CD8-positive, alpha-beta memory T cell (primary cell): ENCODE data around the gene ATP6V0C. TPM values are rescaled to one million over a fixed set of nuclear protein-coding genes. Genes with fewer than 3 reads are reported as not detected.
"Not testable (repeated sequence)": the region's sequence is repeated elsewhere in the genome, so short reads cannot be mapped to it uniquely, and the experiment has no call there.

Experiments
- CTCF ChIA-PET: fragments of 350-600 bp; sonication (Branson Sonifier 250); formaldehyde crosslinking; loops from one replicate; lab custom pipeline; 2021; ENCODE audit warnings: antibody characterized with exemption; lab: Charles Lee
- POLR2A ChIA-PET: fragments of 350-600 bp; sonication (Branson Sonifier 250); formaldehyde crosslinking; loops from one replicate; lab custom pipeline; 2021; ENCODE audit warnings: antibody characterized with exemption; lab: Charles Lee
- DNase-seq, 5 donors: peaks; one replicate each; pipeline versions ENCODE4 v3.0.0 to v3.0.0-alpha.2; 2020 to 2022; ENCODE audit warnings: mixed read lengths in 1 of 5
- H3K27ac ChIP-seq: one replicate; pipeline ENCODE4 v1.7.0; 2013; ENCODE audit warnings: low read depth, mild to moderate bottlenecking, low read length, moderate library complexity
- H3K27me3 ChIP-seq: 2 replicates; pipeline ENCODE4 v1.7.0; 2013; ENCODE audit warnings: low read length, mild to moderate bottlenecking; ENCODE audit not compliant: insufficient read depth, poor library complexity, severe bottlenecking
- H3K36me3 ChIP-seq: 2 replicates; pipeline ENCODE4 v1.7.0; 2013; ENCODE audit warnings: mild to moderate bottlenecking, low read length, moderate library complexity; ENCODE audit not compliant: insufficient read depth
- H3K4me1 ChIP-seq: 2 replicates; pipeline ENCODE4 v1.7.0; 2013; ENCODE audit warnings: mild to moderate bottlenecking, low read length, moderate library complexity; ENCODE audit not compliant: insufficient read depth
- H3K4me3 ChIP-seq: 2 replicates; pipeline ENCODE4 v1.7.0; 2013; ENCODE audit warnings: mild to moderate bottlenecking, low read length
- H3K9me3 ChIP-seq: 2 replicates; pipeline ENCODE4 v1.7.0; 2013; ENCODE audit warnings: mild to moderate bottlenecking, low read length
- H3K27ac Mint-ChIP-seq, 8 donors: one replicate each; pipeline ENCODE4 v1.8.0; 2020 to 2021; ENCODE audit warnings: mixed read lengths in 8 of 8, mild to moderate bottlenecking in 6 of 8, inconsistent platforms in 3 of 8, moderate library complexity in 3 of 8
- H3K27me3 Mint-ChIP-seq, 2 donors: one replicate each; pipeline ENCODE4 v1.8.0; 2020 to 2021; ENCODE audit warnings: mixed read lengths in 2 of 2, mild to moderate bottlenecking in 1 of 2, moderate library complexity in 1 of 2
- H3K36me3 Mint-ChIP-seq, 3 donors: one replicate each; pipeline ENCODE4 v1.8.0; 2020 to 2021; ENCODE audit warnings: mixed read lengths in 3 of 3, inconsistent platforms in 1 of 3, mild to moderate bottlenecking in 1 of 3
- H3K4me1 Mint-ChIP-seq, 3 donors: one replicate each; pipeline ENCODE4 v1.8.0; 2020 to 2021; ENCODE audit warnings: mixed read lengths in 3 of 3, inconsistent platforms in 1 of 3, mild to moderate bottlenecking in 1 of 3
- H3K4me3 Mint-ChIP-seq, 7 donors: one replicate each; pipeline ENCODE4 v1.8.0; 2020 to 2021; ENCODE audit warnings: mixed read lengths in 7 of 7, mild to moderate bottlenecking in 6 of 7, moderate library complexity in 4 of 7, inconsistent platforms in 2 of 7
- H3K9me3 Mint-ChIP-seq, 5 donors: one replicate each; pipeline ENCODE4 v1.8.0; 2020 to 2022; ENCODE audit warnings: mixed read lengths in 5 of 5, mild to moderate bottlenecking in 3 of 5, moderate library complexity in 2 of 5, inconsistent platforms in 1 of 5
- polyA plus RNA-seq: library from polyadenylated mRNA; unstranded; fragments of 300-500 nt; fragmentation: Illumina TruSeq; gene quantifications from one replicate; pipeline ENCODE4 v1.2.3, GENCODE V29; 2021
- total RNA-seq, 2 experiments: library from RNA; stranded (reverse); gene quantifications; one replicate each; pipeline ENCODE4 v1.2.3, GENCODE V29; 2021

ATP6V0C gene
- total and polyA plus RNA-seq, 3 experiments from 2014 or later: 101 to 157 (median 154) TPM

DNA sequence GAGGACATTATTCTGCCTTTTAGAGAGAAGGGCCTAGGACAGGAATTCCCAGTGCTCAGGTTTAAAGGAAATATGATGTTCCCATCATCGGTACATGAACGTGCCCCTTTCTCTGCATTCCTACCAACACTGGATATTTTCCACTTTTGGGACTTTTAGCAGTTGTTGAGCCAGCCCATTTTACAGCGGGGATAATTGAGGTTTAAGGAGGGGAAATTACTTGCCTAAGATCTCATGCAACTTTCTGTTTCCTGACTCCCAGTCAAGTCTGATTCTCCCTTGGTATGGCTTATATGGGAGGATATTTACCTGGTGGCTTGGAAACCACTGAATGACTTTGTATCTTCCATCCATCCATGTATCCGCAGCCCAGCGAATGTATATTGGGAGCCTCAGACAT, 20.6 kb downstream of the ATP6V0C start:
- peaks cover 0 to 17% (median 1%) of the 10 kb centered on the region in 3 donors for H3K36me3 Mint-ChIP-seq
- CTCF ChIA-PET, H3K27ac ChIP-seq: not testable (repeated sequence)

GRCh38 chr16:2535625-2536013, 21.9 kb downstream of the ATP6V0C start:
- DNase-seq: peak in 1 of 5 donors; percentile 15
- ChIA-PET CTCF (no interaction called here), POLR2A (no interaction called here)
- H3K9me3 Mint-ChIP-seq: peaks cover 0 to 7% (median 0%) of the 10 kb centered on the region in 5 donors
- H3K4me3 ChIP-seq: no peak overlapping the region
- peak overlapping the region in 3 of 8 donors; percentile 23 to 99 (median 43) for H3K27ac Mint-ChIP-seq
- peaks cover 36 to 49% (median 41%) of the 10 kb centered on the region in 3 donors for H3K4me1 Mint-ChIP-seq
- peaks cover 0 to 2% of the 10 kb centered on the region in 2 donors for H3K27me3 Mint-ChIP-seq
- H3K4me3 Mint-ChIP-seq: peak overlapping the region in 5 of 7 donors; percentile 37 to 95 (median 73)
- H3K4me1 ChIP-seq: peaks cover 27% of the 10 kb centered on the region
- no peaks in the 10 kb centered on the region for H3K9me3 ChIP-seq
- H3K36me3 ChIP-seq: no peaks in the 10 kb centered on the region
- H3K27ac ChIP-seq: no peak overlapping the region
- H3K36me3 Mint-ChIP-seq: peaks cover 0 to 13% (median 2%) of the 10 kb centered on the region in 3 donors
- no peaks in the 10 kb centered on the region for H3K27me3 ChIP-seq

More for the DNA sequence above, 20.6 kb downstream of the ATP6V0C start:
- not testable (repeated sequence) for H3K9me3 Mint-ChIP-seq, H3K27me3 Mint-ChIP-seq, H3K9me3 ChIP-seq, H3K27me3 ChIP-seq, H3K4me3 ChIP-seq, H3K36me3 ChIP-seq, DNase-seq
- Mint-ChIP-seq H3K4me3 (peak overlapping the region in 4 of 7 donors; percentile 54 to 87 (median 74)), H3K4me1 (peaks cover 24 to 41% (median 28%) of the 10 kb centered on the region in 3 donors), H3K27ac (peak overlapping the region in 6 of 8 donors; percentile 54 to 99 (median 82))
- peaks cover 20% of the 10 kb centered on the region for H3K4me1 ChIP-seq
- POLR2A ChIA-PET: interaction anchor here (0.7 to 1.4 kb wide), 2 partner anchors 14 to 20 kb away, joined by 3 to 4 read pairs; no protein-coding TSS in a partner anchor

GRCh38 chr16:2537451-2538379, 24.0 kb downstream of the ATP6V0C start, which contains the start of gene PDPK1:
TSS of gene PDPK1 (plus strand) at chr16:2538021. CDS start at chr16:2538113, 92 bp downstream.
- H3K4me3 Mint-ChIP-seq: peak within 1 kb of the TSS; percentile 85 to 95 (median 87)
- peak within 1 kb of the TSS; percentile 64 for H3K4me3 ChIP-seq
- H3K36me3 Mint-ChIP-seq: peaks cover 0 to 19% (median 2%) of the 10 kb centered on the region in 3 donors
- CTCF ChIA-PET: interaction anchor here (0.9 kb wide), 1 partner anchor 23 kb away, joined by 4 read pairs; no protein-coding TSS in a partner anchor
- peak; percentile 91 to 96 (median 95) for DNase-seq
- no peaks in the 10 kb centered on the region for H3K36me3 ChIP-seq
- peak within 1 kb of the TSS; percentile 57 to 99 (median 90) for H3K27ac Mint-ChIP-seq
- no peaks in the 10 kb centered on the region for H3K27me3 ChIP-seq
- POLR2A ChIA-PET: interaction anchor here (1.1 to 1.9 kb wide), 5 partner anchors 18 to 135 kb away, joined by 3 to 12 read pairs (median 5); partner anchors contain the start of genes AMDHD2 and ATP6V0C
- H3K4me1 Mint-ChIP-seq: peaks cover 39 to 49% (median 41%) of the 10 kb centered on the region in 3 donors
- H3K4me1 ChIP-seq: peaks cover 29% of the 10 kb centered on the region
- peaks cover 0 to 2% of the 10 kb centered on the region in 2 donors for H3K27me3 Mint-ChIP-seq
- no peaks in the 10 kb centered on the region for H3K9me3 ChIP-seq
- H3K9me3 Mint-ChIP-seq: peaks cover 0 to 2% (median 0%) of the 10 kb centered on the region in 5 donors
- peak within 1 kb of the TSS; percentile 61 for H3K27ac ChIP-seq

GRCh38 chr16:2539192-2539844, 25.6 kb downstream of the ATP6V0C start:
- peaks cover 29% of the 10 kb centered on the region for H3K4me1 ChIP-seq
- Mint-ChIP-seq H3K36me3 (peaks cover 0 to 22% (median 2%) of the 10 kb centered on the region in 3 donors), H3K4me3 (peak overlapping the region; percentile 74 to 91 (median 85)), H3K4me1 (peaks cover 38 to 45% (median 43%) of the 10 kb centered on the region in 3 donors), H3K27ac (peak overlapping the region in 6 of 8 donors; percentile 37 to 87 (median 62))
- H3K27me3 Mint-ChIP-seq, H3K36me3 ChIP-seq, H3K9me3 Mint-ChIP-seq, H3K9me3 ChIP-seq, DNase-seq, H3K27ac ChIP-seq, CTCF ChIA-PET, H3K27me3 ChIP-seq, H3K4me3 ChIP-seq: not testable (repeated sequence)
- POLR2A ChIA-PET: interaction anchor here (0.7 kb wide), 1 partner anchor 26 kb away, joined by 4 read pairs; the partner anchor contains the start of gene ATP6V0C

GRCh38 chr16:2539845-2540458, 26.2 kb downstream of the ATP6V0C start:
- H3K36me3 ChIP-seq, H3K27me3 Mint-ChIP-seq, H3K4me3 ChIP-seq, H3K9me3 ChIP-seq, H3K9me3 Mint-ChIP-seq, H3K27ac ChIP-seq, POLR2A ChIA-PET, H3K27me3 ChIP-seq: not testable (repeated sequence)
- Mint-ChIP-seq H3K4me1 (peaks cover 39 to 47% (median 44%) of the 10 kb centered on the region in 3 donors), H3K4me3 (peak overlapping the region; percentile 74 to 91 (median 85)), H3K36me3 (peaks cover 0 to 24% (median 2%) of the 10 kb centered on the region in 3 donors), H3K27ac (peak overlapping the region in 5 of 8 donors; percentile 19 to 87 (median 64))
- peaks cover 29% of the 10 kb centered on the region for H3K4me1 ChIP-seq
- peak in 2 of 5 donors; percentile 10 to 55 for DNase-seq
- CTCF ChIA-PET: interaction anchor here (0.9 kb wide), 1 partner anchor 20 kb away, joined by 3 read pairs; the partner anchor contains the start of gene AMDHD2

- H3K27me3 Mint-ChIP-seq, H3K9me3 Mint-ChIP-seq, H3K9me3 ChIP-seq, H3K27ac ChIP-seq, DNase-seq, H3K36me3 ChIP-seq, H3K4me3 ChIP-seq, POLR2A ChIA-PET, H3K27me3 ChIP-seq: not testable (repeated sequence)
- peaks cover 29% of the 10 kb centered on the region for H3K4me1 ChIP-seq
- H3K4me1 Mint-ChIP-seq: peaks cover 43 to 55% (median 44%) of the 10 kb centered on the region in 3 donors
- H3K4me3 Mint-ChIP-seq: peak overlapping the region; percentile 13 to 85 (median 34)
- peak overlapping the region in 7 of 8 donors; percentile 4 to 84 (median 67) for H3K27ac Mint-ChIP-seq
- H3K36me3 Mint-ChIP-seq: peaks cover 0 to 26% (median 2%) of the 10 kb centered on the region in 3 donors
- CTCF ChIA-PET: interaction anchor here (0.9 kb wide), 1 partner anchor 20 kb away, joined by 3 read pairs; the partner anchor contains the start of gene AMDHD2
These were observed 27.2 kb downstream of the ATP6V0C start for GRCh38 chr16:2540912-2541311.

GRCh38 chr16:2541409-2541808, 27.7 kb downstream of the ATP6V0C start:
- Mint-ChIP-seq H3K27ac (peak overlapping the region in 4 of 8 donors; percentile 30 to 83 (median 50)), H3K4me3 (peak overlapping the region in 5 of 7 donors; percentile 17 to 46 (median 32)), H3K36me3 (peaks cover 0 to 26% (median 2%) of the 10 kb centered on the region in 3 donors), H3K4me1 (peaks cover 43 to 59% (median 44%) of the 10 kb centered on the region in 3 donors)
- DNase-seq, H3K27me3 ChIP-seq, H3K27ac ChIP-seq, POLR2A ChIA-PET, H3K36me3 ChIP-seq, CTCF ChIA-PET, H3K27me3 Mint-ChIP-seq, H3K4me3 ChIP-seq, H3K9me3 Mint-ChIP-seq, H3K9me3 ChIP-seq: not testable (repeated sequence)
- peaks cover 29% of the 10 kb centered on the region for H3K4me1 ChIP-seq
